B cell (primary cell): ENCODE data around the gene DNALI1. TPM values are rescaled to one million over a fixed set of nuclear protein-coding genes. Genes with fewer than 3 reads are reported as not detected.
"Not testable (repeated sequence)": the region's sequence is repeated elsewhere in the genome, so short reads cannot be mapped to it uniquely, and the experiment has no call there.

Experiments
- ATAC-seq: fragments of 200-7000 bp; cut with Tn5 transposase; one replicate; pipeline ENCODE4 v1.10.0; 2021; ENCODE audit warnings: low read depth, mild to moderate bottlenecking, moderate number of reproducible peaks, moderate library complexity
- CTCF ChIA-PET: fragments of 350-600 bp; sonication (Branson Sonifier 250); formaldehyde crosslinking; loops from one replicate; lab custom pipeline; 2021; ENCODE audit warnings: antibody characterized with exemption, inconsistent platforms; lab: Charles Lee
- POLR2A ChIA-PET: fragments of 350-600 bp; sonication (Branson Sonifier 250); formaldehyde crosslinking; loops from one replicate; lab custom pipeline; 2021; ENCODE audit warnings: antibody characterized with exemption; lab: Charles Lee
- DNase-seq: peaks from one replicate; pipeline ENCODE4 v3.0.0; 2013
- H2AFZ ChIP-seq: 2 replicates; pipeline ENCODE4 v1.6.1; 2012; ENCODE audit warnings: mild to moderate bottlenecking, low read depth, low read length; ENCODE audit not compliant: insufficient read depth, poor library complexity, severe bottlenecking
- H3K27ac ChIP-seq, 2 donors: 1 replicate in 1 of 2; 2 replicates in 1 of 2; pipeline ENCODE4 v1.5.1; 2012 to 2013; ENCODE audit warnings: low read length in 2 of 2, mild to moderate bottlenecking in 2 of 2, moderate library complexity in 1 of 2
- H3K27me3 ChIP-seq, 4 experiments: fragments of 200-600 bp in 1 of 4; sonication (generic) in 1 of 4; replicated peaks in 1 of 4; 1 replicate in 2 of 4; 2 replicates in 2 of 4; pipeline versions ENCODE4 v1.6.1 to v1.7.0; 2013 to 2016; ENCODE audit warnings: low read length in 3 of 4, mild to moderate bottlenecking in 2 of 4, mixed read lengths in 1 of 4, moderate library complexity in 1 of 4; ENCODE audit not compliant: insufficient read depth in 4 of 4, control insufficient read depth in 3 of 4; ENCODE audit errors: control extremely low read depth in 1 of 4
- H3K36me3 ChIP-seq, 2 experiments: replicated peaks in 1 of 2; 1 replicate in 1 of 2; 2 replicates in 1 of 2; pipeline versions ENCODE4 v1.6.1 to v1.7.1; 2013; ENCODE audit warnings: low read length in 1 of 2; ENCODE audit not compliant: insufficient read depth in 2 of 2, control insufficient read depth in 1 of 2; ENCODE audit errors: control extremely low read depth in 1 of 2, extremely low read depth in 1 of 2
- H3K4me1 ChIP-seq, 2 donors: fragments of 200-600 bp in 1 of 2; sonication (generic) in 1 of 2; 1 replicate in 1 of 2; 2 replicates in 1 of 2; pipeline versions ENCODE4 v1.5.1 to v1.6.1; 2013 to 2017; ENCODE audit warnings: low read length in 2 of 2; ENCODE audit not compliant: control insufficient read depth in 2 of 2, insufficient read depth in 2 of 2
- H3K4me2 ChIP-seq: replicated peaks from 2 replicates; pipeline ENCODE3; 2012; ENCODE audit warnings: mild to moderate bottlenecking, low read depth, low read length; ENCODE audit not compliant: poor library complexity, severe bottlenecking
- H3K4me3 ChIP-seq, 5 experiments: fragments of 200-600 bp in 1 of 5; sonication (generic) in 1 of 5; 1 replicate in 3 of 5; 2 replicates in 2 of 5; pipeline versions ENCODE4 v1.5.1 to v1.7.0; 2011 to 2016; ENCODE audit warnings: low read length in 4 of 5, mild to moderate bottlenecking in 4 of 5, low read depth in 2 of 5, control low read depth in 1 of 5, moderate library complexity in 1 of 5; ENCODE audit not compliant: insufficient read depth in 1 of 5; ENCODE audit errors: control extremely low read depth in 1 of 5, extremely low read depth in 1 of 5
- H3K79me2 ChIP-seq: fragments of 200-600 bp; sonication (generic); one replicate; pipeline ENCODE4 v1.6.0; 2016; ENCODE audit warnings: low read length; ENCODE audit not compliant: control insufficient read depth, insufficient read depth
- H3K9ac ChIP-seq: fragments of 200-600 bp; sonication (generic); 2 replicates; pipeline ENCODE4 v1.6.1; 2017; ENCODE audit warnings: mild to moderate bottlenecking, low read length, moderate library complexity
- H3K9me3 ChIP-seq, 3 donors: one replicate each; pipeline versions ENCODE4 v1.6.1 to v1.7.1; 2013; ENCODE audit warnings: low read length in 2 of 3; ENCODE audit not compliant: control insufficient read depth in 2 of 3, insufficient read depth in 1 of 3; ENCODE audit errors: control extremely low read depth in 1 of 3
- H4K20me1 ChIP-seq: 2 replicates; pipeline ENCODE4 v1.6.0; 2012; ENCODE audit warnings: mild to moderate bottlenecking, low read length; ENCODE audit not compliant: insufficient read depth, control insufficient read depth, poor library complexity, severe bottlenecking
- H3K27ac Mint-ChIP-seq: one replicate; pipeline ENCODE4 v1.8.0; 2021; ENCODE audit warnings: mixed read lengths
- H3K27me3 Mint-ChIP-seq: one replicate; pipeline ENCODE4 v1.8.0; 2021; ENCODE audit warnings: mixed read lengths
- H3K4me1 Mint-ChIP-seq: one replicate; pipeline ENCODE4 v1.8.0; 2021; ENCODE audit warnings: mixed read lengths
- H3K4me3 Mint-ChIP-seq: one replicate; pipeline ENCODE4 v1.8.0; 2021; ENCODE audit warnings: mixed read lengths
- H3K9me3 Mint-ChIP-seq: one replicate; pipeline ENCODE4 v1.8.0; 2022; ENCODE audit warnings: mixed read lengths; ENCODE audit not compliant: insufficient read depth
- CTCF ChIP-seq: fragments of 200-600 bp; IDR thresholded peaks from one replicate; pipeline ENCODE4 v1.8.0; 2022; ENCODE audit warnings: antibody characterized with exemption, mild to moderate bottlenecking
- EZH2 ChIP-seq: IDR thresholded peaks from 2 replicates; pipeline ENCODE4 v1.6.1; 2012; ENCODE audit warnings: borderline replicate concordance, low read depth, mild to moderate bottlenecking, moderate library complexity, low read length; ENCODE audit not compliant: insufficient read depth, poor library complexity, severe bottlenecking
- WGBS: methylation state at CpG from one replicate; pipeline ENCODE4 v1.1.5; 2013; ENCODE audit warnings: missing lambda C conversion rate; ENCODE audit not compliant: insufficient coverage; 5-methylcytosine and 5-hydroxymethylcytosine counted together
- intact Hi-C: fragments of 100-400 bp; cut with micrococcal nuclease; formaldehyde crosslinking; loops from one replicate; pipeline ENCODE4 v1.10.0; 2022
- polyA plus RNA-seq: library from polyadenylated mRNA; depleted of rRNA; stranded (reverse); fragments of >200 nt; gene quantifications from 2 replicates; pipeline ENCODE4 v1.2.3, GENCODE V29; 2012
- total RNA-seq, 2 donors: library from RNA; stranded (reverse); fragments of 120-200 nt in 1 of 2; gene quantifications; 1 replicate in 1 of 2; 2 replicates in 1 of 2; pipeline versions ENCODE4 v1.2.3 to v1.2.4, GENCODE V29; 2013 to 2022

DNALI1 gene
- total and polyA plus RNA-seq, 2 donors (not counting 1 experiment from before 2014, with no cell fraction given) = not detected

DNA sequence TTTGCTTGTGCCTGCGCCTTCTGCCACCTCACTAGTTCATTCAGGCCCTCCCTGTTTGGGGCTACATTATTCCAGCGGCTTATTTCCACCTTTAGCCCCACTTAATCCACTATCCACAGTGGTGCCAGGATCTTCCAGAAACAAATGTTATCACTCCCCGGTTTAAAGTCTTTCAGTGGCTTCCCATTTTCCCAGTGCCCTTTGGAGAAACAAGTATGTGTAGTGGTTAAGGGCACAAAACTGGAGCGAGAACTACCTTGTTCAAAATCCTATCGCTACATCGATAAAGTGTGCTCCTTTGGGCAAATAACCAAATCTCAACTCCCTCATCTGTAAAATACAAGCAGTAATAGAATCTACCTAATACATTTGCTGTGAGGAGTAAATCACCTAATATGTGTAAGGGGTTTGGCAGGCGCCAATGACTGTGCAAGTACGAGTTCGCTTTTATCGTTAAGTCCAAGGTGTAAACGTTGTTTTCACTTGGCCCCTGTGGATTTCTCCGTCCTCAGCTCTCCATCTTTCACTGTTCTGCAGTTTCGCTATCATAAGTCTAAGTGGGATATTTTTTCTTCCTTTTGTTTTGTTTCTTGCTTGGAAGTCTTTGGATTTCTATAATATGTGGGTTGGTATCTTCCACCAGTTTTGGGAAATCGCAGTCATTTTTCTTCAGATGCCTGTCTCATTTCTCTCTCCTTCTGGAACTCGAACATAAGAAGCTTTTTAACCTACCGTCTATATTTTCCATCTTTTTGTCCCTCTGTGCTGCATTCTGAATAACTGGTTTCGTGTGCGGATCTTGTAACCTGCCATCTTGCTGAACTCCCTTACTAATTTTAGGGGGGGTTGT is 41.3 kb upstream of the DNALI1 start:
- WGBS = 76% methylated on average over 5 of the region's 18 CpGs
- H3K4me1 Mint-ChIP-seq = peaks cover 41% of the 10 kb centered on the region
- ChIA-PET POLR2A (interaction anchor here (1.2 to 1.3 kb wide), 5 partner anchors 36 to 177 kb away, joined by 3 to 9 read pairs (median 4); partner anchors contain the start of genes CDCA8 and SNIP1), CTCF (interaction anchor here (0.7 to 3.9 kb wide), 20 partner anchors 10 to 175 kb away, joined by 3 to 33 read pairs (median 4); partner anchors contain the start of genes GNL2 and SNIP1)
- Histone ChIP-seq H3K9ac (peak overlapping the region; percentile 67), H3K27me3 (no peaks in the 10 kb centered on the region), H3K4me3 (peak overlapping the region; percentile 57 to 80 (median 77)), H3K4me2 (peak overlapping the region; percentile 76), H3K9me3 (no peaks in the 10 kb centered on the region), H3K36me3 (peaks cover 6 to 8% of the 10 kb centered on the region in 2 experiments), H3K27ac (peak overlapping the region; percentile 78 to 87), H4K20me1 (peaks cover 13% of the 10 kb centered on the region), H2AFZ (peak overlapping the region; percentile 94), H3K79me2 (peaks cover 35% of the 10 kb centered on the region), H3K4me1 (peaks cover 14 to 23% of the 10 kb centered on the region in 2 donors)
- DNase-seq = no peak
- no peak for TF ChIP-seq EZH2
- TF ChIP-seq CTCF = no peak
- intact Hi-C loops = loop anchor here (2.0 kb wide), 1 partner anchor 167 kb away; no protein-coding TSS in a partner anchor
- peak overlapping the region; percentile 99 for H3K4me3 Mint-ChIP-seq
- H3K27me3 Mint-ChIP-seq = no peaks in the 10 kb centered on the region
- ATAC-seq = no peak
- no peaks in the 10 kb centered on the region for H3K9me3 Mint-ChIP-seq
- peak overlapping the region; percentile 99 for H3K27ac Mint-ChIP-seq

GRCh38 chr1:37517569-37517968 is 39.2 kb upstream of the DNALI1 start:
- Histone ChIP-seq H3K27me3 (no peaks in the 10 kb centered on the region), H3K27ac (no peak overlapping the region), H3K9ac (no peak overlapping the region), H3K4me3 (no peak overlapping the region), H3K4me1 (peaks cover 14 to 21% of the 10 kb centered on the region in 2 donors), H3K4me2 (no peak overlapping the region), H2AFZ (no peak overlapping the region), H3K9me3 (no peaks in the 10 kb centered on the region), H3K79me2 (peaks cover 19% of the 10 kb centered on the region), H3K36me3 (no peaks in the 10 kb centered on the region), H4K20me1 (no peaks in the 10 kb centered on the region)
- peaks cover 32% of the 10 kb centered on the region for H3K4me1 Mint-ChIP-seq
- no peaks in the 10 kb centered on the region for H3K27me3 Mint-ChIP-seq
- DNase-seq = no peak
- intact Hi-C loops = no loop called here
- H3K27ac Mint-ChIP-seq = no peak overlapping the region
- ChIA-PET CTCF (no interaction called here), POLR2A (no interaction called here)
- no peak for ATAC-seq
- H3K4me3 Mint-ChIP-seq = peak overlapping the region; percentile 24
- H3K9me3 Mint-ChIP-seq = no peaks in the 10 kb centered on the region
- TF ChIP-seq EZH2 (no peak), CTCF (no peak)
- WGBS = 80% methylated on average over 1 of the region's 1 CpG

- H2AFZ ChIP-seq, ATAC-seq, H3K4me2 ChIP-seq, DNase-seq, H3K27ac ChIP-seq, H3K27me3 ChIP-seq, POLR2A ChIA-PET, H4K20me1 ChIP-seq, H3K9me3 Mint-ChIP-seq, H3K36me3 ChIP-seq, H3K4me3 ChIP-seq, H3K9me3 ChIP-seq, intact Hi-C loops, H3K4me3 Mint-ChIP-seq, H3K27ac Mint-ChIP-seq, CTCF ChIA-PET, H3K27me3 Mint-ChIP-seq, H3K9ac ChIP-seq: not testable (repeated sequence)
- Histone ChIP-seq H3K79me2 (peaks cover 12% of the 10 kb centered on the region), H3K4me1 (peaks cover 12 to 19% of the 10 kb centered on the region in 2 donors)
- peaks cover 29% of the 10 kb centered on the region for H3K4me1 Mint-ChIP-seq
- WGBS = 98% methylated on average over 16 of the region's 31 CpGs
Observed at GRCh38 chr1:37518241-37518640, 38.5 kb upstream of the DNALI1 start.
